ENCODE data around the gene NOLC1. TPM values are rescaled to one million over a fixed set of nuclear protein-coding genes. Genes with fewer than 3 reads are reported as not detected.

Gene NOLC1
- total RNA-seq, 1 donor from 2014 or later: 48.2 TPM

- DNase-seq (ENCODE audit: extremely low spot score, unreplicated experiment): no peak
- Mint-ChIP-seq H3K27ac (ENCODE audit: unreplicated experiment) (no peak overlapping the region), H3K27me3 (ENCODE audit: unreplicated experiment) (no peaks in the 10 kb centered on the region), H3K4me3 (ENCODE audit: unreplicated experiment) (no peak overlapping the region), H3K36me3 (ENCODE audit: unreplicated experiment) (peaks cover 48% of the 10 kb centered on the region), H3K9me3 (ENCODE audit: unreplicated experiment) (no peaks in the 10 kb centered on the region), H3K4me1 (ENCODE audit: unreplicated experiment) (peaks cover 8% of the 10 kb centered on the region)
- no peak for TF ChIP-seq CTCF (IDR thresholded peaks at IDR 0.05)
These were observed 12.0 kb upstream of the NOLC1 start for GRCh38 chr10:102140218-102140617.

- no peak for TF ChIP-seq CTCF (IDR thresholded peaks at IDR 0.05)
- DNase-seq (ENCODE audit: extremely low spot score, unreplicated experiment): no peak
- Mint-ChIP-seq H3K9me3 (ENCODE audit: unreplicated experiment) (no peaks in the 10 kb centered on the region), H3K27me3 (ENCODE audit: unreplicated experiment) (no peaks in the 10 kb centered on the region), H3K4me3 (ENCODE audit: unreplicated experiment) (no peak overlapping the region), H3K36me3 (ENCODE audit: unreplicated experiment) (peaks cover 50% of the 10 kb centered on the region), H3K27ac (ENCODE audit: unreplicated experiment) (no peak overlapping the region), H3K4me1 (ENCODE audit: unreplicated experiment) (peaks cover 3% of the 10 kb centered on the region)
These were observed 11.2 kb upstream of the NOLC1 start for GRCh38 chr10:102140913-102141540.

DNA sequence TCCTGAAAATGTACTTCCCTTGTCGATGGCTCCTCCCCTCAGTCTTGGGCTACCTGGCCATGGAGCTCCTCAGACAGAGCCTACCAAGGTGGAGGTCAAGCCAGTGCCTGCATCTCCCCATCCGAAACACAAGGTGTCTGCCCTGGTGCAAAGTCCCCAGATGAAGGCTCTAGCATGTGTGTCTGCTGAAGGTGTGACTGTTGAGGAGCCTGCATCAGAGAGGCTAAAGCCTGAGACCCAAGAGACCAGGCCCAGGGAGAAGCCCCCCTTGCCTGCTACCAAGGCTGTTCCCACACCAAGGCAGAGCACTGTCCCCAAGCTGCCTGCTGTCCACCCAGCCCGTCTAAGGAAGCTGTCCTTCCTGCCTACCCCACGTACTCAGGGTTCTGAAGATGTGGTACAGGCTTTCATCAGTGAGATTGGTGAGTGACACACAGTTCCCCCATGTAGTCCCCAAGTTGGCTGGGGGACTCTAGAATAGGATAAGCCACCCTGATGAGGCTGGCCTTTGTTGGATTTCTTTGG is 10.5 kb upstream of the NOLC1 start:
- Mint-ChIP-seq H3K27ac (ENCODE audit: unreplicated experiment) (no peak overlapping the region), H3K27me3 (ENCODE audit: unreplicated experiment) (no peaks in the 10 kb centered on the region), H3K4me1 (ENCODE audit: unreplicated experiment) (peaks cover 3% of the 10 kb centered on the region), H3K4me3 (ENCODE audit: unreplicated experiment) (no peak overlapping the region), H3K36me3 (ENCODE audit: unreplicated experiment) (peaks cover 53% of the 10 kb centered on the region), H3K9me3 (ENCODE audit: unreplicated experiment) (no peaks in the 10 kb centered on the region)
- no peak for DNase-seq (ENCODE audit: extremely low spot score, unreplicated experiment)
- TF ChIP-seq CTCF (IDR thresholded peaks at IDR 0.05): no peak

GRCh38 chr10:102146971-102147428 is 5.2 kb upstream of the NOLC1 start:
- no peak for DNase-seq (ENCODE audit: extremely low spot score, unreplicated experiment)
- peaks cover 9% of the 10 kb centered on the region for H3K4me1 Mint-ChIP-seq (ENCODE audit: unreplicated experiment)
- H3K27me3 Mint-ChIP-seq (ENCODE audit: unreplicated experiment): no peaks in the 10 kb centered on the region
- no peak overlapping the region for H3K4me3 Mint-ChIP-seq (ENCODE audit: unreplicated experiment)
- H3K9me3 Mint-ChIP-seq (ENCODE audit: unreplicated experiment): no peaks in the 10 kb centered on the region
- peaks cover 42% of the 10 kb centered on the region for H3K36me3 Mint-ChIP-seq (ENCODE audit: unreplicated experiment)
- no peak for TF ChIP-seq CTCF (IDR thresholded peaks at IDR 0.05)
- H3K27ac Mint-ChIP-seq (ENCODE audit: unreplicated experiment): no peak overlapping the region

DNA sequence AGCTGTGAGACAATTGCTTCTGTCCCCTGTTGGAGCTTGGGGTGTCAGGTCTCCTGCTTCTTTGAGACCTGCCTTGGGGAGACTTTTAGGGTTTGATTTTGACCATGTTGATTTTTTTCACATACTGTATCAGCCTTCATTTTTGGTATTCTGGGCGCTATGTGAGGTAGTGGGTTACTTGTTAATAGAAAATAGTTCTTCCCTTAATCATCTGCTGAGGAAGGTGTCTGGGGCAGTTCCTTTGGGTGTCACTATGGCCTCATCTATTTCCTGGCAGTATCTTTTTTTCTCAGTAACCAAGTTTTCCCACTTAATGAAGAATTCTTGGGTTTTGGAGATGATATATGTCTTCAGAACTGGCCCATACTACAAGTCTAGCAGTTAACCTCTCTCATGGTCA is 4.6 kb upstream of the NOLC1 start:
- no peak for DNase-seq (ENCODE audit: extremely low spot score, unreplicated experiment)
- H3K9me3 Mint-ChIP-seq (ENCODE audit: unreplicated experiment): no peaks in the 10 kb centered on the region
- peaks cover 41% of the 10 kb centered on the region for H3K36me3 Mint-ChIP-seq (ENCODE audit: unreplicated experiment)
- H3K27me3 Mint-ChIP-seq (ENCODE audit: unreplicated experiment): no peaks in the 10 kb centered on the region
- no peak for TF ChIP-seq CTCF (IDR thresholded peaks at IDR 0.05)
- H3K4me1 Mint-ChIP-seq (ENCODE audit: unreplicated experiment): peaks cover 9% of the 10 kb centered on the region
- H3K4me3 Mint-ChIP-seq (ENCODE audit: unreplicated experiment): no peak overlapping the region
- no peak overlapping the region for H3K27ac Mint-ChIP-seq (ENCODE audit: unreplicated experiment)

All from osteocyte (in vitro differentiated cells).